ENCODE measurements around the gene LRRN2. TPM values are rescaled to one million over a fixed set of nuclear protein-coding genes. Genes with fewer than 3 reads are reported as not detected.
A peak's percentile ranks its signal among the peaks of the same experiment; 100 is the strongest.

Gene LRRN2
- total RNA-seq, 1 experiment from 2014 or later = not detected

DNA sequence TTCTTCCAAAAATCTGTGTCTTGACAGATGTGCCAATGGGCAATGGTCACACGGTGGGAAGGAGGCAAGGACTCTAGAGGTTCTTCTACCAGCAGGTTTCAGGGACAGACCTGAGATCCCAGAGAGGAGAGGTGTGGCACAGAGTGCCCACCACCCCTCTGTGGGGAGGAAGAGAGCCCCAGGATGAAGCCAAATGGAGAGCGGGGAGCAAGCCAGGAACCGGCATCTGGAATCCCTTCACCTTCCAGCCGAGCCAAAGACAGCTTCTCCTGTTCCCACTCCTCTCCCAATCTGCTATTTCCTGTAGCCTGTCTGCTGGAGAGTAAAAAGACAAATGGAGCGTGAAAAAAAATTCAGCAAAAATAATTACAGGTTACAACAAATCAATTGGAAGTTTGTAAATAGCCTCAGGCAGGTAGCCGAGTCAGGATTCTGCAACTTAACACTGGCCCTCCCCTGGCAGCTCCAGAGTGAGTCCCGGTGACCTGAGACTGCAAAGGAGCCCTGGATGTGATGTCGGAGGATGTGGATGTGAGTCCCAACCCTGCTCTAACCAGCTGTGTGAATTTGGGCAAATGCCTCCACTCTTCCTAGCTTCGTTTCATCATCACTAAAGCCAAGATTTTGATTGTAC, 45.4 kb upstream of the LRRN2 start:
- CTCF ChIA-PET = no interaction called here
- no peaks in the 10 kb centered on the region for H3K27me3 ChIP-seq (replicated peaks; ENCODE audit: control insufficient read depth, insufficient read depth, low read length)
- H3K36me3 Mint-ChIP-seq (ENCODE audit: insufficient read depth, unreplicated experiment) = no peaks in the 10 kb centered on the region

GRCh38 chr1:204729516-204729915, 44.0 kb upstream of the LRRN2 start:
- BruUV-seq (replicated peaks) = no TSS peak
- Mint-ChIP-seq H3K27ac (ENCODE audit: unreplicated experiment) (no peak overlapping the region), H3K27me3 (ENCODE audit: insufficient read depth, unreplicated experiment) (peaks cover 8% of the 10 kb centered on the region), H3K4me1 (ENCODE audit: low read depth, unreplicated experiment) (peaks cover 7% of the 10 kb centered on the region), H3K4me3 (ENCODE audit: unreplicated experiment) (no peak overlapping the region), H3K9me3 (ENCODE audit: unreplicated experiment) (no peaks in the 10 kb centered on the region), H3K36me3 (ENCODE audit: insufficient read depth, unreplicated experiment) (no peaks in the 10 kb centered on the region)
- CTCF ChIA-PET = no interaction called here
- H3K4me1 ChIP-seq = peaks cover 12% of the 10 kb centered on the region
- H3K9me3 ChIP-seq = no peaks in the 10 kb centered on the region
- DNase-seq = no peak
- TF ChIP-seq, protein P1, sequence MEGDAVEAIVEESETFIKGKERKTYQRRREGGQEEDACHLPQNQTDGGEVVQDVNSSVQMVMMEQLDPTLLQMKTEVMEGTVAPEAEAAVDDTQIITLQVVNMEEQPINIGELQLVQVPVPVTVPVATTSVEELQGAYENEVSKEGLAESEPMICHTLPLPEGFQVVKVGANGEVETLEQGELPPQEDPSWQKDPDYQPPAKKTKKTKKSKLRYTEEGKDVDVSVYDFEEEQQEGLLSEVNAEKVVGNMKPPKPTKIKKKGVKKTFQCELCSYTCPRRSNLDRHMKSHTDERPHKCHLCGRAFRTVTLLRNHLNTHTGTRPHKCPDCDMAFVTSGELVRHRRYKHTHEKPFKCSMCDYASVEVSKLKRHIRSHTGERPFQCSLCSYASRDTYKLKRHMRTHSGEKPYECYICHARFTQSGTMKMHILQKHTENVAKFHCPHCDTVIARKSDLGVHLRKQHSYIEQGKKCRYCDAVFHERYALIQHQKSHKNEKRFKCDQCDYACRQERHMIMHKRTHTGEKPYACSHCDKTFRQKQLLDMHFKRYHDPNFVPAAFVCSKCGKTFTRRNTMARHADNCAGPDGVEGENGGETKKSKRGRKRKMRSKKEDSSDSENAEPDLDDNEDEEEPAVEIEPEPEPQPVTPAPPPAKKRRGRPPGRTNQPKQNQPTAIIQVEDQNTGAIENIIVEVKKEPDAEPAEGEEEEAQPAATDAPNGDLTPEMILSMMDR (IDR thresholded peaks at IDR 0.05; ENCODE audit: insufficient read depth in 1 of 2, low read depth in 1 of 2, low read length in 1 of 2, severe bottlenecking in 1 of 2, unreplicated experiment in 1 of 2) = no peak
- no peak overlapping the region for H3K4me3 ChIP-seq (ENCODE audit: low read depth, low read length)
- POLR2A ChIA-PET = no interaction called here
- no peaks in the 10 kb centered on the region for H3K27me3 ChIP-seq (replicated peaks; ENCODE audit: control insufficient read depth, insufficient read depth, low read length)
- H3K36me3 ChIP-seq (ENCODE audit: control insufficient read depth, insufficient read depth, low read length) = no peaks in the 10 kb centered on the region
- intact Hi-C loops (cut with micrococcal nuclease; ENCODE audit: unreplicated experiment) = no loop called here

More for the DNA sequence above, 45.4 kb upstream of the LRRN2 start:
- Histone ChIP-seq H3K4me3 (ENCODE audit: low read depth, low read length) (no peak overlapping the region), H3K36me3 (ENCODE audit: control insufficient read depth, insufficient read depth, low read length) (no peaks in the 10 kb centered on the region), H3K4me1 (peaks cover 7% of the 10 kb centered on the region), H3K9me3 (no peaks in the 10 kb centered on the region)
- no TSS peak for BruUV-seq (replicated peaks)
- peak in 1 of 2 experiments; percentile 9 for DNase-seq
- peaks cover 7% of the 10 kb centered on the region for H3K4me1 Mint-ChIP-seq (ENCODE audit: low read depth, unreplicated experiment)
- H3K4me3 Mint-ChIP-seq (ENCODE audit: unreplicated experiment) = no peak overlapping the region
- no peaks in the 10 kb centered on the region for H3K9me3 Mint-ChIP-seq (ENCODE audit: unreplicated experiment)
- intact Hi-C loops (cut with micrococcal nuclease; ENCODE audit: unreplicated experiment) = no loop called here
- TF ChIP-seq, protein P1 (IDR thresholded peaks at IDR 0.05; ENCODE audit: insufficient read depth in 1 of 2, low read depth in 1 of 2, low read length in 1 of 2, severe bottlenecking in 1 of 2, unreplicated experiment in 1 of 2) = no peak
- POLR2A ChIA-PET = no interaction called here
- H3K27ac Mint-ChIP-seq (ENCODE audit: unreplicated experiment) = no peak overlapping the region
- peaks cover 11% of the 10 kb centered on the region for H3K27me3 Mint-ChIP-seq (ENCODE audit: insufficient read depth, unreplicated experiment)

- BruUV-seq (replicated peaks) = no TSS peak
- Histone ChIP-seq H3K27me3 (replicated peaks; ENCODE audit: control insufficient read depth, insufficient read depth, low read length) (no peaks in the 10 kb centered on the region), H3K36me3 (ENCODE audit: control insufficient read depth, insufficient read depth, low read length) (no peaks in the 10 kb centered on the region), H3K4me1 (peaks cover 12% of the 10 kb centered on the region), H3K9me3 (no peaks in the 10 kb centered on the region), H3K4me3 (ENCODE audit: low read depth, low read length) (no peak overlapping the region)
- Mint-ChIP-seq H3K4me3 (ENCODE audit: unreplicated experiment) (no peak overlapping the region), H3K36me3 (ENCODE audit: insufficient read depth, unreplicated experiment) (no peaks in the 10 kb centered on the region), H3K27me3 (ENCODE audit: insufficient read depth, unreplicated experiment) (peaks cover 2% of the 10 kb centered on the region), H3K9me3 (ENCODE audit: unreplicated experiment) (no peaks in the 10 kb centered on the region), H3K4me1 (ENCODE audit: low read depth, unreplicated experiment) (peaks cover 7% of the 10 kb centered on the region), H3K27ac (ENCODE audit: unreplicated experiment) (no peak overlapping the region)
- TF ChIP-seq, protein P1 (IDR thresholded peaks at IDR 0.05; ENCODE audit: insufficient read depth in 1 of 2, low read depth in 1 of 2, low read length in 1 of 2, severe bottlenecking in 1 of 2, unreplicated experiment in 1 of 2) = no peak
- POLR2A ChIA-PET = no interaction called here
- CTCF ChIA-PET = no interaction called here
- DNase-seq = no peak
- intact Hi-C loops (cut with micrococcal nuclease; ENCODE audit: unreplicated experiment) = no loop called here
Observed at GRCh38 chr1:204728456-204728855, 42.9 kb upstream of the LRRN2 start.

Data from Caco-2 (cell line).